GM19193 (cell line): Measurements from ENCODE around the gene DPCD.

ENCODE experiments used
- POLR2A ChIP-seq: IDR thresholded peaks from 4 replicates; pipeline ENCODE4 v1.6.1; 2011; ENCODE audit not compliant: insufficient read depth, insufficient read length; ENCODE audit errors: extremely low read depth

DPCD gene

DNA sequence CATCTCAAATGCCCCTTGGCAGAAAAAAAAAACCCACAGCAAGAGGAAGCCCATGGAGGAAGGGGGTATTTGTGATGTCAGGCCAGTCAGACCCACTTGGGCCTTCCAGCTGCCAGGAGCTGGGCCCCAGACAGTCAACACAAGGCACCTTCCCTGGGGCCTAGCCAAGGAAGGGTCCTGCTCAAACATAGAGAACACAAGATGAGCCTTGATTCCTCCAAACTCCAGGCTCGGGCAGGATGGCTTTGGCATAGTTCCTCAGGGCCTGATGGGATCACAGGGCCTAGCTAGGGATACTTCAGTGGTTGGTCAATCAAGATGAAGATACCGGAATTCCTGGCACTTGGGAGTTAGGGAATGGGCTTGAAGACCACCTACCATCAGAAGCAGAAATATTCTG lies 30.8 kb downstream of the DPCD start:
- TF ChIP-seq POLR2A, result no peak

GRCh38 chr10:101619983-101620382 lies 31.9 kb downstream of the DPCD start:
- TF ChIP-seq POLR2A, result no peak

- TF ChIP-seq POLR2A, result no peak
Measured at GRCh38 chr10:101623528-101623927, 35.4 kb downstream of the DPCD start.

- no peak for TF ChIP-seq POLR2A
Measured at GRCh38 chr10:101624526-101625102, 36.5 kb downstream of the DPCD start.

GRCh38 chr10:101625821-101626412 lies 37.8 kb downstream of the DPCD start:
- no peak for TF ChIP-seq POLR2A

DNA sequence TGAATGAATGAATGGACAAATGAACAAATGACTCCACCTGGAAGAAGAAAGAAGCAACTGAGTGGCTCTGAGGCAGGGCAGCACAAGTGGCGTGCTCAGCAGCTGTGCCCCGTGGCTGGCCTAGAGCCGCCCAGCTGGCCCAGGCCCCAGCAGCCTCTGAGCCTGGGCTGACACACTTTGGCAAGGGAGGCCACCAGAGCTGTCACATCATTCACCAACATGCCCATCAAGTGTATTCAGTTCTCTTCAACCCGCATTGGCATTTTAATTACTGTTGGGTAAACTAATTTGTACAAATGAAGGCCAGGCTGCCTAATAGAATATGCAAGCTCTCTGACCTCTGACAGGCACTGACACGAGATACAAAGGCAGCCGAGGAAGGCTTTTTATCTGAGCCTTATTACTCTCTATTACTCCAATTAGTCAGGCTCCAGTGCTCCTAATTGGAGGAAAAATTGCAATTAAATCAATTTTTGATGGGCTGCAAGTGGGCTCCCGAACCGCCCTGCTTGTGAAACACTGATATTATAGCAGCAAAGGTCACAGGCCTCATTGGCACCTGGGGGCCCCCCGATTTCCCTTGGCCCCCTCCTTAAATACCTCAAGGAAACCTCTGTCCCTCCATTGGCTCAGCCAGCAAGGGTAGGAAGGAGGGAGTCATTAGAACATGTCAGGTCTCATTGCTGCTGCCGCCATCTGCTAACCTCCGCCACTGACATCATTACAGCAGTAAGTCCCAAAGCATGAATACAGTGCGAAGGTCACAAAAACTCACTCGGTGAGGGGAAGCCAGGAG lies 41.9 kb downstream of the DPCD start:
- TF ChIP-seq POLR2A, result no peak

- no peak for TF ChIP-seq POLR2A
Measured at GRCh38 chr10:101630633-101630920, 42.5 kb downstream of the DPCD start.

GRCh38 chr10:101631821-101632475 lies 43.8 kb downstream of the DPCD start:
- no peak for TF ChIP-seq POLR2A

DNA sequence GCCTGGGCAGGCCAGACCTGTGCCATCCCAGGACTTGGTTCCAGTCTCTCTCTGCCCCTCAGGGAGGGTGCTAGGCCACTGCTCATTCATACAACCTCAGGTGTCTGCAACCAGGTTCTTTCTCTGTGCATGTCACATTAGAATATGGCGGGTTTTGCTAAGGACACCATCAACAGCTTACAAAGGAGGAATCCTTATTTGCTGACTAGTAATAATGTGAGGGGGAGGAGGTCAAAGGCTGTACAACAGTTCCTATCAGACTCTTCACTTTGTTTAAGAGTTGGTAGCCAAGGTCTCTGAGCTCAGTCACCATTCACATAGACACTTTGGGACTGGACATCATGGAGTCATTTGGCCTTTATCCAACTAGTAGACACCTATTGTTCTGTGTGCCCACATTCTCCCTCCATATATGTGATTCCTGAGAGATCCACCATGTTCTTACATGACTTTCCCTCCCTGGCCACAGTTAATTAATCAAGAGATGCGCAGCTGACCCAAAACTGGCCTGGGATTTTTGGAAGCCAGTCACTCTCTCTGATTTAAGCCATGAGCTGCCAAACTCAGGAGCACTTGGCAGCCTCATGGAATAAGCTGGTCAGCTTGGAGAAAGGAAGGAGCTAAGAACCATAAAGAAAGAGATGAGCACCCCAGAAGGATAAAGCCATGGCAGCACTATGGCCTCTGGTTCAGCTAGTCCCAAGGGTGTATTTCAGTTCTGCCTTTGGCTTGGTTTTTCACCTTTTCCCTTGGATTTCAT lies 51.2 kb downstream of the DPCD start:
- no peak for TF ChIP-seq POLR2A

GRCh38 chr10:101643546-101643945 lies 55.4 kb downstream of the DPCD start:
- no peak for TF ChIP-seq POLR2A

GRCh38 chr10:101644002-101644401 lies 55.9 kb downstream of the DPCD start:
- no peak for TF ChIP-seq POLR2A

DNA sequence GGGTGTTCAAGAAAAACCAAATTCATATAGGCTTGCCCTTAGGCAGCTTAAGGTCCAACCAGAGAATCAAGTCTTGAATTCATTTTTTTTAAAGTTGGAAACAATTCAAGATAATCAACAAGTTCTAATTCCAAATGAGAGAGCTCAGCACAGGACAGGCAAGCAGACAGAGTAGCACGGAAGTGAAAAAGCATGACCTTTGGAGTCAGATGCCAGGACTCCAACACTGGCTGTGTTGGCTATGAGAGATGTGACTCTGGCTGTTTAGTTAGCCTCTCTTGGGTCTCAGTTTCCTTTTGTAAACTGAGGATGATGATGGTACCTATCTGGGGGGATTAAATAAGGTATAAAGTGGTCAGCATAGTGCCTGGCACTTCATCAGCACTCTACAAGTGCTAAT lies 57.5 kb downstream of the DPCD start:
- TF ChIP-seq POLR2A, result no peak

DNA sequence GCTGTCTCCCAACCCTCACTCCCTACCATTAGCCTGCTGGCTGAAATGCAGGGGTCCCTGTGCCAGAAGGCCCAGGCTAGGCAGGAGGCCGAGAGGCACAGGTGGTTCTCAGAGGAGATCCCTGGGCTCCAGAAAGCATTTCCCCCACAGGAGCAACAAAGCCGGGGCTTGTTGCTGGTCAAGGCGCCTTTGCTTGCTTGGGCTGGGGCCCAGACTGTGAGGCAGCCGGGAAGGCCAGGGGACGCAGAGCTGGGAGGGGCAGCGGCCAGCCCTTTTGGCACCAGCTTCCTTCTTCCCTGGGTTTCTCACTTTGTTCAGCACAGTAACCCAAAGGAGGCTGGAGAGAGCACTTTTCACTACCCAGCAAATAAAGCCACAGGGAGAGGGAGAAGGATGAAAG lies 58.2 kb downstream of the DPCD start:
- no peak for TF ChIP-seq POLR2A

DNA sequence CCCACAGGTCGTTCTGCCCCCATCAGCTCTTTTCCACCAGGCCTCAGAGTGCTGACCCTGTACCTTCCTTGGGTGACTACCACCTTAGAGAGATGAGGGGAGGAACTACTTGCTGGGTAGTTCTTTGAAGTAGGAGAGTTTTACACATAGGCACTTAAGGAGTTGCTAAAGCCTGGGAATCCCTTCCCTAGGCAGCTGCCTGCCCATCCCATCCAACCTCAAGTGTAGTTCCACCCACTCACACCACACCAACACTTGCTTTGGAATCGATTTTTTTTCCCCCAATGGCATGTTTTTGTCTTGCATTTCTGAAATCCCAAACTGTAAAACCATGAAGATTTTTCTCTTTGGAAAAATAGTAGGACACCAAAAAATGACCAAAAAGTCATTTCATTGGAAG lies 59.1 kb downstream of the DPCD start:
- TF ChIP-seq POLR2A, result no peak

- no peak for TF ChIP-seq POLR2A
Measured at GRCh38 chr10:101649525-101650085, 61.5 kb downstream of the DPCD start.

DNA sequence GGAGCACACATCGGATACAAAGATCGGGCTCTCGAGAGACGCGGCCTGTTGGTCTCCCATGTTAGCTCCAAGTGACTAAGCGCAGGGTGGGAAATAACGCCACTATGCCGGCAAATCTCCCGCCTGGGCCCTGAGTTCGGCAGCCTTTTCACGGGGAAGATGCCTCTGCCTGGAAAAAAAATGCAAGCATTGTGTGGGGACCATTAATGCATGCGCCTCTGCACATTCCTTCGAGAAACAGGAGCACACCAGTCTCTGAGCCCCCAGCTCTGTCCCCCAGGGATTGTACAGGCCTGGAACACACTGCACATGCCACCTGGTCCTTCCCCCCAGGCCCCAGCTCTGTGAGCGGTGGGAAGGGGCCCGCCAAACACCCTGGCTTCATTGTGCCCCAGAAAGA lies 62.7 kb downstream of the DPCD start:
- TF ChIP-seq POLR2A, result no peak

DNA sequence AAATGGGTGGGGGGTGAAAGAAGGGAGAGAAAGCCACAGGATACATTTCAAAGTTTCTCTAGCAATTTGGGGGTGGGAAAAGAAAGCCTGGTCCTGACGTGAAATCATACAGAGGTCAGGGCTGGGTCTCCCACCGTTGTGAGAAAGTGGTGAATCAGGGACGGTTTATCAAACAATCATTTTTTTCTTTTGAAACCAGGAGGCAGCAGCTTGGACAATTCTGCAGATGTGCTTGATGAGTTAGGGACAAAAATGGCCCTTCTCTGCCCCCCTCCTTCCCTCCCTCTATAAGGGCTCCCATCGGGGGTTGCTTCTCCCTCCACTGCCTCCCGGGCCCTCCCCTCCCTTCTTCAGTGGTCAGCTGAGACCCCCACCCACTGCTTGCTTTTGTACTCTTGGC lies 63.2 kb downstream of the DPCD start:
- TF ChIP-seq POLR2A, result no peak
